BE2C (cell line): ENCODE data around the gene PLCB4.

Experiments used
- DNase-seq: peaks from one replicate; pipeline ENCODE4 v3.0.0-alpha.2; 2020
- H3K27me3 ChIP-seq: fragments of 250-450 bp; sonication (Bioruptor Pico); 2 replicates; pipeline ENCODE4 v1.5.1; 2020; ENCODE audit warnings: mild to moderate bottlenecking
- H3K36me3 ChIP-seq: fragments of 250-450 bp; sonication (Bioruptor Pico); 2 replicates; pipeline ENCODE4 v1.5.1; 2020; ENCODE audit warnings: mild to moderate bottlenecking
- H3K4me1 ChIP-seq: fragments of 250-450 bp; sonication (Bioruptor Pico); 2 replicates; pipeline ENCODE4 v1.5.1; 2020
- H3K4me3 ChIP-seq: 2 replicates; pipeline ENCODE4 v1.5.1; 2011; ENCODE audit warnings: low read depth, low read length
- H3K9me3 ChIP-seq: fragments of 250-450 bp; sonication (Bioruptor Pico); 2 replicates; pipeline ENCODE4 v1.5.1; 2020
- CTCF ChIP-seq: IDR thresholded peaks from 2 replicates; pipeline ENCODE4 v1.5.1; 2012; ENCODE audit warnings: mild to moderate bottlenecking, low read depth, low read length

Gene PLCB4

GRCh38 chr20:9196110-9196509 lies 127.2 kb downstream of the PLCB4 start:
- no peak for TF ChIP-seq CTCF
- DNase-seq: no peak
- Histone ChIP-seq H3K9me3 (no peaks in the 10 kb centered on the region), H3K4me1 (peaks cover 8% of the 10 kb centered on the region), H3K36me3 (no peaks in the 10 kb centered on the region; the same call in 1 of the 2 replicates), H3K27me3 (no peaks in the 10 kb centered on the region), H3K4me3 (no peak overlapping the region)

- Histone ChIP-seq H3K4me3 (no peak overlapping the region), H3K27me3 (no peaks in the 10 kb centered on the region), H3K9me3 (no peaks in the 10 kb centered on the region), H3K36me3 (no peaks in the 10 kb centered on the region; the same call in 1 of the 2 replicates), H3K4me1 (peaks cover 8% of the 10 kb centered on the region)
- TF ChIP-seq CTCF: no peak
- no peak for DNase-seq
Observed at GRCh38 chr20:9198460-9198859, 129.6 kb downstream of the PLCB4 start.

- H3K27me3 ChIP-seq: no peaks in the 10 kb centered on the region
- no peaks in the 10 kb centered on the region; the same call in 1 of the 2 replicates for H3K36me3 ChIP-seq
- no peak for DNase-seq
- peaks cover 8% of the 10 kb centered on the region for H3K4me1 ChIP-seq
- no peaks in the 10 kb centered on the region for H3K9me3 ChIP-seq
- no peak overlapping the region for H3K4me3 ChIP-seq
- no peak for TF ChIP-seq CTCF
Observed at GRCh38 chr20:9200196-9200595, 131.3 kb downstream of the PLCB4 start.

GRCh38 chr20:9200620-9201019 lies 131.7 kb downstream of the PLCB4 start:
- no peak for TF ChIP-seq CTCF
- H3K4me3 ChIP-seq: no peak overlapping the region
- H3K4me1 ChIP-seq: peaks cover 8% of the 10 kb centered on the region
- DNase-seq: no peak
- no peaks in the 10 kb centered on the region for H3K9me3 ChIP-seq
- H3K27me3 ChIP-seq: no peaks in the 10 kb centered on the region
- no peaks in the 10 kb centered on the region; the same call in 1 of the 2 replicates for H3K36me3 ChIP-seq

- TF ChIP-seq CTCF: no peak
- DNase-seq: no peak
- Histone ChIP-seq H3K4me3 (no peak overlapping the region), H3K36me3 (no peaks in the 10 kb centered on the region), H3K9me3 (no peaks in the 10 kb centered on the region), H3K4me1 (peaks cover 2% of the 10 kb centered on the region; the same call in 1 of the 2 replicates), H3K27me3 (no peaks in the 10 kb centered on the region)
Observed at GRCh38 chr20:9202420-9203080, 133.7 kb downstream of the PLCB4 start.

DNA sequence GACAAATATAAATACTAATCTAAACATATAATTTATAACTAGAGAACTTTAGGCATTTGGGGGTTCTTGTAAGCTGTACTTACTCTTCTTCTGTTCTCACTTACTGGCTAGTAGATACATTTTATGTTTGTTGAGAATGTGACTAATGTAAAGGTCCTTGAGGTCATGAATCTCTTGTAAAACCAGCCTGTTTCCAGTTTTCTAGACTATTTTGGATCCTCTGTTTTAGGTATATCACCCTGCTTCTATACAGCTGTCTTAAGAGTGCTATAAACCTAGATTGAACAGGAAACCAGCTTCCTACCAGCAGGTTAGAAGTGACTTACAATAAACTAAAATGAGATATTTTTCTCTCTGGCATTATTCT lies 134.2 kb downstream of the PLCB4 start:
- Histone ChIP-seq H3K27me3 (no peaks in the 10 kb centered on the region), H3K4me1 (peaks cover 2% of the 10 kb centered on the region; the same call in 1 of the 2 replicates), H3K4me3 (no peak overlapping the region), H3K9me3 (no peaks in the 10 kb centered on the region), H3K36me3 (no peaks in the 10 kb centered on the region)
- no peak for DNase-seq
- TF ChIP-seq CTCF: no peak
